Measurements from ENCODE around the gene MVB12B. TPM values are rescaled to one million over a fixed set of nuclear protein-coding genes. Genes with fewer than 3 reads are reported as not detected.

The MVB12B gene
- total RNA-seq, 2 donors from 2014 or later, result 9.8 to 15.8 TPM

- Histone ChIP-seq H3K9ac (ENCODE audit: low read depth in 2 of 2, low read length in 2 of 2) (peak overlapping the region in 1 of 2 donors; percentile 44), H3K4me3 (no peak overlapping the region), H3K4me1 (no peaks in the 10 kb centered on the region), H3K27me3 (no peaks in the 10 kb centered on the region), H3K9me3 (no peaks in the 10 kb centered on the region), H3K36me3 (no peaks in the 10 kb centered on the region), H3K27ac (no peak overlapping the region)
- TF ChIP-seq CTCF (IDR thresholded peaks at IDR 0.05), result no peak
- intact Hi-C loops (cut with DNase I), result no loop called here
- no peak for DNase-seq
These were observed 50.5 kb downstream of the MVB12B start for GRCh38 chr9:126377176-126377509.

- no peaks in the 10 kb centered on the region for H3K4me1 ChIP-seq
- H3K9me3 ChIP-seq, result no peaks in the 10 kb centered on the region
- DNase-seq, result peak; percentile 17
- H3K27me3 ChIP-seq, result no peaks in the 10 kb centered on the region
- intact Hi-C loops (cut with DNase I), result no loop called here
- H3K4me3 ChIP-seq, result no peak overlapping the region
- TF ChIP-seq CTCF (IDR thresholded peaks at IDR 0.05), result no peak
- H3K9ac ChIP-seq (ENCODE audit: low read depth in 2 of 2, low read length in 2 of 2), result no peak overlapping the region
- no peak overlapping the region for H3K27ac ChIP-seq
- no peaks in the 10 kb centered on the region for H3K36me3 ChIP-seq
These were observed 50.9 kb downstream of the MVB12B start for GRCh38 chr9:126377536-126377935.

- TF ChIP-seq CTCF (IDR thresholded peaks at IDR 0.05), result no peak
- Histone ChIP-seq H3K4me1 (no peaks in the 10 kb centered on the region), H3K27me3 (no peaks in the 10 kb centered on the region), H3K36me3 (no peaks in the 10 kb centered on the region), H3K4me3 (no peak overlapping the region), H3K9me3 (no peaks in the 10 kb centered on the region), H3K9ac (ENCODE audit: low read depth in 2 of 2, low read length in 2 of 2) (no peak overlapping the region), H3K27ac (no peak overlapping the region)
- peak; percentile 14 for DNase-seq
- intact Hi-C loops (cut with DNase I), result no loop called here
These were observed 52.1 kb downstream of the MVB12B start for GRCh38 chr9:126378761-126379160.

GRCh38 chr9:126379661-126380360 is 53.2 kb downstream of the MVB12B start:
- no peaks in the 10 kb centered on the region for H3K27me3 ChIP-seq
- no peak overlapping the region for H3K27ac ChIP-seq
- H3K9me3 ChIP-seq, result no peaks in the 10 kb centered on the region
- no peak overlapping the region for H3K9ac ChIP-seq (ENCODE audit: low read depth in 2 of 2, low read length in 2 of 2)
- no peak overlapping the region for H3K4me3 ChIP-seq
- no peak for TF ChIP-seq CTCF (IDR thresholded peaks at IDR 0.05)
- intact Hi-C loops (cut with DNase I), result no loop called here
- H3K4me1 ChIP-seq, result no peaks in the 10 kb centered on the region
- DNase-seq, result peak; percentile 12
- no peaks in the 10 kb centered on the region for H3K36me3 ChIP-seq

GRCh38 chr9:126380447-126380846 is 53.8 kb downstream of the MVB12B start:
- Histone ChIP-seq H3K9me3 (no peaks in the 10 kb centered on the region), H3K27ac (no peak overlapping the region), H3K4me1 (no peaks in the 10 kb centered on the region), H3K9ac (ENCODE audit: low read depth in 2 of 2, low read length in 2 of 2) (no peak overlapping the region), H3K4me3 (no peak overlapping the region), H3K27me3 (no peaks in the 10 kb centered on the region), H3K36me3 (no peaks in the 10 kb centered on the region)
- intact Hi-C loops (cut with DNase I), result no loop called here
- no peak for TF ChIP-seq CTCF (IDR thresholded peaks at IDR 0.05)
- DNase-seq, result no peak
